Neural crest cell (in vitro differentiated cells): ENCODE results near the gene OR1F1. TPM values are rescaled to one million over a fixed set of nuclear protein-coding genes. Genes with fewer than 3 reads are reported as not detected.
"Not testable (repeated sequence)": the region's sequence is repeated elsewhere in the genome, so short reads cannot be mapped to it uniquely, and the experiment has no call there.

Source experiments
- DNase-seq: peaks from one replicate; pipeline ENCODE4 v3.0.0; 2021; ENCODE audit warnings: low read depth, mixed read lengths, low spot score
- H3K27ac Mint-ChIP-seq: one replicate; pipeline ENCODE4 v1.8.0; 2021; ENCODE audit warnings: mild to moderate bottlenecking, mixed read lengths; ENCODE audit not compliant: unreplicated experiment
- H3K27me3 Mint-ChIP-seq: 2 replicates; pipeline ENCODE4 v1.8.0; 2021; ENCODE audit warnings: low read depth, mild to moderate bottlenecking, mixed read lengths
- H3K36me3 Mint-ChIP-seq: 2 replicates; pipeline ENCODE4 v1.8.0; 2021; ENCODE audit warnings: low read depth, mild to moderate bottlenecking, mixed read lengths
- H3K4me1 Mint-ChIP-seq: 2 replicates; pipeline ENCODE4 v1.8.0; 2021; ENCODE audit warnings: mixed read lengths
- H3K4me3 Mint-ChIP-seq: one replicate; pipeline ENCODE4 v1.8.0; 2021; ENCODE audit warnings: mild to moderate bottlenecking, mixed read lengths
- H3K9me3 Mint-ChIP-seq: 2 replicates; pipeline ENCODE4 v1.8.0; 2021; ENCODE audit warnings: mixed read lengths
- total RNA-seq: library from RNA; stranded (reverse); gene quantifications from 2 replicates; pipeline ENCODE4 v1.2.1, GENCODE V29; 2021
- TF ChIP-seq, protein P1 (sequence below): fragments of 200-600 bp; sonication (generic); conservative IDR thresholded peaks from 2 replicates; pipeline ENCODE4 v1.5.0; 2021; ENCODE audit warnings: antibody characterized with exemption, mild to moderate bottlenecking

Gene OR1F1
- total RNA-seq, 1 donor from 2014 or later, result 0.35 TPM

- no peak for DNase-seq
- H3K9me3 Mint-ChIP-seq, result no peaks in the 10 kb centered on the region
- H3K4me1 Mint-ChIP-seq, result peaks cover 19% of the 10 kb centered on the region
- no peak overlapping the region for H3K27ac Mint-ChIP-seq
- H3K27me3 Mint-ChIP-seq, result peaks cover 48% of the 10 kb centered on the region
- TF ChIP-seq, protein P1, sequence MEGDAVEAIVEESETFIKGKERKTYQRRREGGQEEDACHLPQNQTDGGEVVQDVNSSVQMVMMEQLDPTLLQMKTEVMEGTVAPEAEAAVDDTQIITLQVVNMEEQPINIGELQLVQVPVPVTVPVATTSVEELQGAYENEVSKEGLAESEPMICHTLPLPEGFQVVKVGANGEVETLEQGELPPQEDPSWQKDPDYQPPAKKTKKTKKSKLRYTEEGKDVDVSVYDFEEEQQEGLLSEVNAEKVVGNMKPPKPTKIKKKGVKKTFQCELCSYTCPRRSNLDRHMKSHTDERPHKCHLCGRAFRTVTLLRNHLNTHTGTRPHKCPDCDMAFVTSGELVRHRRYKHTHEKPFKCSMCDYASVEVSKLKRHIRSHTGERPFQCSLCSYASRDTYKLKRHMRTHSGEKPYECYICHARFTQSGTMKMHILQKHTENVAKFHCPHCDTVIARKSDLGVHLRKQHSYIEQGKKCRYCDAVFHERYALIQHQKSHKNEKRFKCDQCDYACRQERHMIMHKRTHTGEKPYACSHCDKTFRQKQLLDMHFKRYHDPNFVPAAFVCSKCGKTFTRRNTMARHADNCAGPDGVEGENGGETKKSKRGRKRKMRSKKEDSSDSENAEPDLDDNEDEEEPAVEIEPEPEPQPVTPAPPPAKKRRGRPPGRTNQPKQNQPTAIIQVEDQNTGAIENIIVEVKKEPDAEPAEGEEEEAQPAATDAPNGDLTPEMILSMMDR, result no peak
- H3K4me3 Mint-ChIP-seq, result peak overlapping the region; percentile 31
- H3K36me3 Mint-ChIP-seq, result no peaks in the 10 kb centered on the region
Measured at GRCh38 chr16:3165111-3165822, 22.7 kb upstream of the OR1F1 start.

- no peak overlapping the region for H3K4me3 Mint-ChIP-seq
- peaks cover 16% of the 10 kb centered on the region for H3K4me1 Mint-ChIP-seq
- DNase-seq, result no peak
- H3K27me3 Mint-ChIP-seq, result peaks cover 56% of the 10 kb centered on the region
- H3K27ac Mint-ChIP-seq, result no peak overlapping the region
- H3K9me3 Mint-ChIP-seq, result no peaks in the 10 kb centered on the region
- TF ChIP-seq, protein P1, result no peak
- H3K36me3 Mint-ChIP-seq, result no peaks in the 10 kb centered on the region
Measured at GRCh38 chr16:3166505-3166886, 21.5 kb upstream of the OR1F1 start.

GRCh38 chr16:3168729-3169128, 19.3 kb upstream of the OR1F1 start:
- not testable (repeated sequence) for H3K4me3 Mint-ChIP-seq

DNA sequence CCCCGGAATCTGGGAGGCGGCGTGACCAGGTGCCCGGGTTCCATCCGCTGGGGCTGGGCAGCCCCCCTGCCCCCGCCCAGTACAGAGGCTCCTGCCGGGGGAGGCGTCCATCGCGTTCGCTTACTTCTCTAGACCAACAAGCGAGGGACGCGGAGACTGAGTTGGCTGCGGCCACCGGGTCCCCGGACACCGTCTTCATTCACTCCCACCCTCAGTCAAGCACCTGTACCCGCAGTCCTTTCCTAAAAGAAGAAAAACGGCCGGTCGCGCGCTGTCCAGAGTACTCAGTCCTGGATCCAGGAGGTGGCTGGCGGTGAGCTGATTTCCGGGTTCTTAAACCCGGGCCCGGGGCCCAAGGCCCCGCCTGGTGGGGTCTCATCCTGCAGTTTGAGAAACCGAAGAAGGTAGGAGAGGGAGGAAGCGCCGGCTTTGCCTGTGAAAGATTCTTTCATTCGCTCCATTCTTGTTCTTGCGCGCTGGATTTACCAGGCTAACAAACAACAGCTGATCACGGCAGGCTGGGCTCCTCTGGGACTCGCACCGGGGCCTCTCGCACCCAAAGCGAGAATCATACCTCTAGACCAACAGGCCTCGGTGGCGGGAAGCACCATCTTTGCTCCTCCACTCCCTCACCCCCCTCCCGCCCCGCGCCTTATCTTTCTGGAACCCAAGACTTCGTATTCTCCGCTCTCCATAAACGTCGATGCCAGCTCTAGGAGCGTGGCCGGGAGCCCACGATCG, 17.4 kb upstream of the OR1F1 start:
- Mint-ChIP-seq H3K4me3 (no peak overlapping the region), H3K9me3 (no peaks in the 10 kb centered on the region), H3K36me3 (no peaks in the 10 kb centered on the region), H3K27ac (no peak overlapping the region), H3K4me1 (peaks cover 22% of the 10 kb centered on the region), H3K27me3 (peaks cover 89% of the 10 kb centered on the region)
- TF ChIP-seq, protein P1, result no peak
- no peak for DNase-seq

More at GRCh38 chr16:3168729-3169128, 19.3 kb upstream of the OR1F1 start:
- not testable (repeated sequence) for H3K36me3 Mint-ChIP-seq, H3K27ac Mint-ChIP-seq, DNase-seq, H3K9me3 Mint-ChIP-seq
- Mint-ChIP-seq H3K27me3 (peaks cover 72% of the 10 kb centered on the region), H3K4me1 (peaks cover 21% of the 10 kb centered on the region)

GRCh38 chr16:3171181-3171854, 16.7 kb upstream of the OR1F1 start:
- no peak overlapping the region for H3K27ac Mint-ChIP-seq
- TF ChIP-seq, protein P1, result no peak
- no peaks in the 10 kb centered on the region for H3K9me3 Mint-ChIP-seq
- H3K4me3 Mint-ChIP-seq, result no peak overlapping the region
- H3K4me1 Mint-ChIP-seq, result peaks cover 22% of the 10 kb centered on the region
- DNase-seq, result no peak
- peaks cover 94% of the 10 kb centered on the region for H3K27me3 Mint-ChIP-seq
- H3K36me3 Mint-ChIP-seq, result no peaks in the 10 kb centered on the region
